ENCODE measurements around the gene IGSF9B.

IGSF9B gene

DNA sequence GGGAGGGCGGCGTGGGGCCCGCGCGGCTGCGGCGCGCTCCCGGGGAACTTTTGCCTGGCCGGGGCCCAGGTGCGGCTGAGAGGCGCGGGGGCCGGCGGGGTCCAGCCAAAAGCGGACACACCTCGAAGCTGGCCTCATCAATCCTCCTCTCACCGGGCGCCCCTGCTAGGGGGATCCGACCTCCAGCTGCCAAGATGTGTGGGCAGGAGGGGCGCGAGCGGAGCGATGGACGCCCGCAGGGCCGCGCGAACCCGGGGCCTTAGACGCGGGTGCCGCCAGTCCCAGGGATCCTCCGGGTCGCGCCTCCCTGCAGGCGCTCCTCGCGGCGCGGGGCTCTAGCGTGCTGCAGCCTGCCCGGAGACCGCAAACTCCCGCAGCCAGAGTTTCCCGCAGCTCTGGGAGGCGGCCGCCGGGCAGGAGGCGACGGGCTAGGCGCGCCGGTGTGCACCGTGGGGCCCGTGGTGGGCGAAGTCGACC lies 785 bp downstream of the IGSF9B start:
- DNase-seq (ENCODE audit: low spot score), result no peak

DNA sequence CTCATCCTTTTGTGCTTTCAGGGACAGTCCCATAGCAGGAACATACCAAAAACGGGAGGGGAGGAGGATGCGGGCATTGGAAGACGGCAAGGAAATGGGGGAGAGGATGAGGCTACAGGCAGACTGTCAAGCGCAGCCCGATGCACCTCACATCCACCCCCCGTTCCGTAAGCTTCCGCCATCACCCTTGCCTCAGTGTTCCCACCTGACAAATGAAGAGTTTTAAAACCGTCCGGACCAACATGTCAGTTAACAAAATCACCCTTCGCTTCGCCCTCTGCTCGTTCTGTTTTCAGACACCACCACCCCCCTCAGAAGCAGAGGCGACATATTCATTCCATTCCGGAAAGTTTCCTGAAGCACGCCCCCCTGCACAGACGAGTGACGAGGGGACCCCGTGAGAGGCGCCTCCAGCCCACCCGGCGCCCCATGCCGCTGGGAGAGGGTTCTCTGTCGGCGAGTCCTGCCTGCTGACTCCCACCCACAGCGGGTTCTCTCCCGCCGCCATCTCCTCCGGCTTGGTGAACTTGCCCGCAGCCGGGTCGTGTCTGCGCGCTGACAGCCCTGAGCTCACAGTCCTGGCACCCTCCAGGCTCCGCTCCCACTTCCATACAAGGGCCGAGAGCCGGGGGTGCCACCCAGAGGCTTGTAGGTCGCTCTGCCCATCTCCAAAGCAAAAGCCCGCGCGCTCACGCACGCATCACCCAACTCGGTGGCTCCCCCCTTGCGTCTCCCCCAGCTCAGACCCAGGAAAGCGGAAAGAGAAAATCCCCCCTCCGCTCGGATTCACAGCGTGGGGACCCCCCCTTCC lies 1.5 kb downstream of the IGSF9B start:
- DNase-seq (ENCODE audit: low spot score), result peak; percentile 19

DNA sequence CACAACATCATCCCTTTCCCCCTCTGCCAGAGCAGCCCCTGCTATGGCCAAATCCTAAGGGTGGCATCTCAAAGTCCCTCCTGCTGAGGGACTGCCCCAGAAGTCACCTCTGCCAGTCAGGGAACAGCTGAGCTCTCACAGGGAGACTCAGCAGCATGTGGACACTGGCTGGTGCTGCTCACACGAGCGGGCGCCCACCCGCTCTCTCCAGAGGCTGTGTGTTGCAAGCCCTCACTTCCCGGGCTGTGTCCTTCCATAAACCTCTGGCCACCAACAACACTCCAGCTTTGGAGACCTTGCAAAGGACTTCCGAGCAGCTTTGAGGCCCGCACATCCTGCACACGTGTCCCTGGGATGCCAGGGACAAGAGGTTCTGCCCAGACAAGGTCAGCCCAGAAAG lies 2.8 kb downstream of the IGSF9B start:
- no peak for DNase-seq (ENCODE audit: low spot score)

DNA sequence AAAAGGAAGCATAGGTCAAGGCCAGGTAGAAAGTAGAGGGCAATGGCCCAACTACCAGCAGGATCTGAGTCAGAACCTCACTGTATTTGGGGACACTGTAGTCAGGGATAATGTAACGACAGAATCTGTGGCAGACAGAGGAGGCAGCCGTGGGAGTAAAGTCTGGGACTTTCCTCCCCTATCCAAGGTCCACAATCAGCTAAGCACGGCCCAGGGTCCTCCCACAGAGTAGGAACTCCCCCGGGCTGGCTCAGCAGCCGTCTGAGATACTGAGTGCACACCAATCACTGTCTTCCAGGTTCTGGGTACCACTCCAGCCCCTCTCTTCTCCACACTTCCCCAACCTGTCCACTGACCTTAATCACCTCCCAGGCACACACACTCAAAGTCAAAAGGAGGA lies 3.2 kb downstream of the IGSF9B start:
- DNase-seq (ENCODE audit: low spot score), result no peak

DNA sequence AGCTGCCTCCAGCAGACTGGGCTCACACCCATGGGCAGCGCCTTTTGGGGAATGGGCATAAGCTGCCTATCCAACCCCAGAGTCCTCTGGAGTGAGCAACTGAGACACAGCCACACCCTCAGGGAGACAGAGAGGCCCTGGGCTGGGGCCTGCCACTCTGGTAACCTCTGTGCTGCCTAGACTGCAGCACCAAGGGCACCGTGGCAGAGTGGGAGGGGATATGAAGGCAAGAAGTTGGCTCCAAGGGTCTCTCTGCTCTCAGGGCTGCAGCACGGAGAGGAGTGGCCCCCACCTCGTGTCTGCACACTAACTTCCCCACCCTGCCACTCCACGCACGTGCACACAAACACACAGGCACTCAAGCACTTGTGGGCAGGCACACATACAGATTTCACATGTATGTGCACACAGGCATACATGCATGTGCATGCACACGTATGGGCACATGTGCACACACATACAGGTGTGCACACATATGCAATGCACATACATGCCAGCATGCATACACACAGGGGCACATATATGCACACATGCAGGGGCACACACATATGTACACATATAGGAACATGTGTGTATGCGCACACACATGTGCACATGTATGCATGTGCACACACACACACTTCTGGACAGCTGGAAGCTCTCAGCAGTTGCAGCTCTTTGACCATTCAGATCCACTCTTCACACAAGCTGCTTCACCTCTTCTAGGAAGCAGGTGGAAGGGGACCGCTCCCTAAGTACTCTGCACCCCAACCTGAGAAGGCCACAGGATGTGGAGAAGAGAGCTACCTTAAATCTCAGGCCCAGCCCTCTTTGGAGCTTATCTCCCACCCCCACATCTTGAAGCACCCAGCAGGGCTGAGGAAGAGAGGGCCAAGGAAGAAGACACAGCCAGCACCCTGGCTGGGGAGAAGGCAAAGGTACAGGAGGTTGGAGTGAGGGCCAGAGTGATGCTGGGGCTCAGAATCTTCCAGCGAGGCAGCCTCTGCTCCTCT lies 4.3 kb downstream of the IGSF9B start:
- DNase-seq (ENCODE audit: low spot score), result no peak

DNA sequence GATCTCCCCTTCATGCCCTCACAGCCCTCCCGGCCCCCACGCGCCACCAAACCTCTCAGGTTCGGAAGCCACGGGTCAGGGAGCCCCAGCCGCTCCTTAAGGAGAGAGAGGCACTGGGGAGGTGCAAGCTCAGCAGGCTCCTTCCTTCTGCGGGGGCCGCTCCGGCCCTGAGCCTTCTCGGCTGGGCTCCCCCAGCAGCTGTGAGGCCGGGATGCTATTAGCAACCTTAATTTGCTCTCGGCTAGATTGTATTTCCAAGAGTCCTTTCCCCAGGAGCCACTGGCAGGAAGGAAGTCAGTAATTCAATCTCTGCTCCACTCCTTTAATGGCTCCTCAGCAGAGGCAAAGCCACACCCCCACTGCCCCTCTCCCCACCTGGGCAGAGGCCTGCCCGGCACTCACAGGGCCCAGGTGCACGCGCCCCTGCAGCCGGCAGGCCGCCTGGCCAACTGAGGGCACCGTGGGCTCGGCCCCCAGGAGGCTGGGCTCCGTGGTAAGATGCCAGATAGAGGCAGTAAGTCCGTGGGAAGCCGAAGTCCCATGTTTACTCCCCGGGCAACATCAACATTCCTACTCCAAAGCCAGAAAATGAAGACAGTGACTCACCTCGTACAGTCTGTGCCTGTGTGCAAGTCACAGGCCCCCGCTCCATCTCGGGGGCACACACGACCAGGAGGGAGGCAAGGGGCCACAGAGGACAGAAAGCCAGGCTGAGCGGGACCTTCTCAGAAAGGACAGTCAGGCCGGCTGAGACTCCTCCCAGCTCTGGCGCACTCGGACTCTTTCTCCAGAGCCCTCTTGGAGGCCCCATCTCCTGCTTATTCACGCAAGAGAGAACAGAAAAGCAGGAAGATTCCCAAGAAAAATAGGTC lies 5.2 kb downstream of the IGSF9B start:
- DNase-seq (ENCODE audit: low spot score), result no peak

DNA sequence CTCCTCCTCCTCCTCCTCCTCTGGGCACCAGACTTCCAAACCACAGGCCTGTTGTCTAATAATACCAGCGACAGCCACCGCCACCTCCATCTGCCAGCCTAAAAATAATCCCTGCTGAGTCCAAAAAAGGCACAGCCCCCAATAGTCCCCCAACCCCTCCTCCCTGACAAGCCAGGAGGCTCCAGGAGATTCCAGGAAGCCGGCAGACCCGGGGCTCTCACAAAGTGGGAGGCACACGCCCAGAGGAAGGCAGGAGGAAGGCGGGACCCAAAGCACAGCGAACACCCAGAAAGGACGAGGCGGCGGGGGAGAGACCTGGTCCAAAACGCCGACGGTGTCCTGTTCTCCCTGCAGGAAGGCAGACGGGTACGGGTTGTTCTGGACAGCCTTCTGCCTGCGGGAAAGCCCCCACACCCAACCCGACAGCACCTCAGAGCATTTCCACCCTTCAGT lies 5.9 kb downstream of the IGSF9B start:
- no peak for DNase-seq (ENCODE audit: low spot score)

DNA sequence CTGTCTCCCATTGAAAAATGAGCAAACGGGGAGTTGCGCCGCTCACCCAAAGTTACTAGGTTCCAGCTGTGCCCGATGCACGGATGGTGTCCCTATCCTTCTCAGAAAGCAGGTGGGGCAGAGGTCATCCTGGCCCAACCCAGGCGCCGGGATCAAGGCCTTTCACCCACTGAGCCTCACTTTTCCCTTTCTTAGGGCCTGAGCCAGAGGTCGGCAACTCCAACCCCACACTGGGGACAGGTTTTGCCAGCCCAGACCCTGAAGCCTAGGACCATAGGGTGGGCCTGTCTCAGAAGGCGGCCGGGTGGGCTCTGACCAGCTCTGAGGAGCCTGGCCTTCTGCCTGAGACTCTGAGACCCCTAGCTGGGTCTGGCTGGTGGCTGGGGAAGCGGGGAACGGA lies 6.3 kb downstream of the IGSF9B start:
- no peak for DNase-seq (ENCODE audit: low spot score)

DNA sequence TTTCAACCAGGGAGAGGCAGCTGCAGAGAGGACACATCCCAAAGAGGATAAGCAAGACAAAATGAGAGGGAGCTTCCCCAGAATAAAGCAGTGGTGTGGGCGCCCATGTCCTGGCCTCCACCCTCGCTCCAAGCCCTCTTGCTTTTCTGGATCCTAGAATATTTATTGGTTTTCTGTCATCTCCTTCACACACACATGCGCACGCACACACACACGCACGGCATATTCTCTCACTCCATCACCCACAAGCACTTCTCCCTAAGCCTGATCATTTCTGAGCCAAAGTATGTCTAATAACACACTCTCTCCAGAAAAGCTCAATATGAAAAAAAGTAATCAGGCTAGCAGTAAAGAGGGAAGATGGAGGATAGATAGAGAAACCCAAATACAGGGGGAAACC lies 7.6 kb downstream of the IGSF9B start:
- no peak for DNase-seq (ENCODE audit: low spot score)

DNA sequence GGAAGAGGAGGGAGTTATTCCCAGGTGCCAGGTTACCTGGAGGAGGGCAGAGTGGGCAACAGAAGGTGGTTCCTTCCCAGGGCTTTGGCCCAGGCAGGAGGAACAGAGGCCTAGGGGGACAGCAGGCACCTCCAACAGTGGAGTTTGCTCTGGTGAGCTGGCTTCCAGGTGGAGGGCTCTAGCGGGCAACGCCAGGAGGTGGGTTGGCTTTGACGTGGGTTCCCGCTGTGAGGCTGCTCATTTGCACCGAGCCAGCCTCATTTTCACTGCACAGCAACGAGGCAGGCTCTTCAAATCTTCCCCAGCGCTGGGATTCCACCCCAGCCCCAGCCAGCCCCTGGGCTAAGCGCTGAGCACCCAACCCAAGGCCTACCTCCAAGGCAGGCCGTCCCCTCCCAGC lies 8.1 kb downstream of the IGSF9B start:
- no peak for DNase-seq (ENCODE audit: low spot score)

DNA sequence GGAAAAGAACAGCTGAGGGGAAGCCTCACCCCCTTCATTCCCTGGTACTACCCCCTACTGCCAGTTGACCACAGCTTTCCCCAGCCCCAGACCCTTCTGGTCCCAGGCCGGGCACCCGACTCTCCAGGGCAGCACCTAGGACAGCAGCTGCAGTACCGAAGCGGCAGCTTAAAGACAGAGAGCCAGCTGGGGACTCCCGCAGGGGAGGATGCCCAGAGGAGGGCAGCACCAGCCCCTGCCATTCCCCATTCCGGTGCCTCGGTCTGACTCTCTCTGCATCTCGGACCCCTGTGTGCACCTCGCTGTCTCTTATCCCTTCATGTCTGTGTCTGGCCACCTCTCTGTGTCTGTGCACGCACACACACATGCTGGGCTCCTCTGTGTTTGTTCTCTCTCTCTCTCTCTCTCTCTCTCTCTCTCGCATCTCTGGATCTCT lies 9.4 kb downstream of the IGSF9B start:
- DNase-seq (ENCODE audit: low spot score), result peak; percentile 21

DNA sequence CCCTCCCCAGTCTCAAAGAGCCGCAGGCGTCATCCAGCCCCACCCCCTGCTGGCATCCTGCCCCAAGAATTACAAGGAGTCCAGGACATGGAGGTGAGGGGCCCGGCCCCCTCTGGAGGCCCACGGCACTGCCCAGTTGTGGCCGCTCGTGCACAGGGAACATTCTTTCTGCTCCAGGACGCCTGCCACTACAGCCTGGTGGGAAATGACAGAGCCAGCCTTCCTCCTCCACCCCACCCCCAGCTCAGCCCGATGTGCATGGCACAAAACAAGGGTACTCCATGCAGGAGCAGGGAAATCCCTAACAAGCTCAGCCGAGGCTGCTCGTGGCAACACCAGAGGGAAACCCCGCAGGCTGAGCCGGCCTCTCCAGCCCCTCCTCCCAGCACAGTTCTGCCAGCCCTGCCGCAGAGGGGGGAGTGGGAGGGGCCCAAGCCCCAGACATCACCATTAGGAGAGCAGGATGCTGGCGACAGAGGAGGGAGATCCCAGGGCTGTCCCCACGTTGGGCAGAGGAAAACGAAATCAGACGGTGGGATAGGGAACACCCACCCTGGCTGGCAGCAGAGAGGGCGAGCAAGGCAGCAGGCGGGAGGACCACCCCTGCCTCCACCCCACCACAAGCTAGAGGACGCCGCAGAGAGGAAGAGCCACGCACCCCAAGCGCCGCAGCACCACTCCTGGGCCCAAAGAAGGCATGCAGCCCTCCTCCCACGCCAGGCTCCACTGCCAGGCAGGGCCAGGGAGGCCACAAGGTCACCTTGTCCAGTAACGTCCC lies 10.0 kb downstream of the IGSF9B start:
- DNase-seq (ENCODE audit: low spot score), result no peak

DNA sequence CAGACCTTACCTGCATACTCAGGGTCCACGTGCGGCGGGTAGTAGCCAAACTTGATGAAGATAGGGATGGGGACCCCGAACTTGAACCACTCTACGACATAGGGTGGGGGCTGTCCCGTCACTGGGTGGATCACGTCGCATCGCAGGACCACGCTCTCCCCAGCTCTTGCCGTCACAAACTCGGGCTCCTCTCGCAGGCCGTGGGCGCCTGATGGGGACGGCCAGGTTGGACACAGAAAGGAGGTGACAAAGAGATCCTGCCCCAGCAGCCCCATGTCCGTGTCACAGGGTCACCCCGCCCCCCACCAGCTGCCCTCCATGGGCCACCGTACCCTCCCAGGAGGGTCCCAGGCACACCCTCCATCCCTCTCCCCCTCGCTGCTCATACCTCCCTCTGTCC lies 10.7 kb downstream of the IGSF9B start:
- DNase-seq (ENCODE audit: low spot score), result no peak

DNA sequence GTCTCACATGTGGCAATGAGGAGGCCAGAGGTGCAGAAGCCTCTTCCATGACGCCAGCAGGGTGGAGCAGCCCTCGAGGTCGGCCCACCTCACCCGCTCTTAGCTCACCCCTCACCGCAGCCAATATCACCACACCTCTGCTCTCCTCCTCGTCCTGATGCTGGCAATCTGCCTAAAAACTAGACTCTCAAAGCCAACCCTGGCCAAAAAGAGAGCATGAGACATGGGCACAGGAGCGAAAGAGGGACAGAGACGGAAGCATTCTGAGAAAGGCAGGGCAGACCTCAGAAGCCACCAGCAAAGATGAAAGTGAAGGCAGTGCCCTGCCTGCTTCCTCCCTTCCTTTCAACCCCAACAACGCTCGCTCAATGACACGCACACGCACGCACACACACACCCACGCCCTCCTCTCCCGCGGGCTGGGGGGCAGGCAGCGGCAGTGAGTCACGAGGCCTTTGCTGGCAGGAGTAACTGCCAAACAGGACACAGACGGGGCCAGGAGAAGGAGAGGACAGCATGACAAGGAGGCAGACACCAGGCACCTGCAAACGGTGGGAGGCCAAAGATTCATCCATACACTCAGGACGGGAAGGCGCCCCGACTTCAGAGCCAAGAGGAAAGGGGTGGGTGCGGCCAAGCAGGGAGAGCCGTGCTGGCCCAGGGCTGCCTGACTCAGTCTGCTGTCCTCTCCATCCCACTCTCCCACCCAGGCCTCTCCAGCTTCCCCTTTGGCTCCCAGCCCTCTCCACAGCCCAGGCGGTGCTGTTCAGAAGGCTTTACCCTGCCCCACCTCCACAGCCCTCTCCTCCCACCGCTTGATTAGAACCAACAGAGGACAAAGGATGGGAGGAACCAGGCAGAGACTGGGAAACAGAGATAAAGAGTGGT lies 11.4 kb downstream of the IGSF9B start:
- DNase-seq (ENCODE audit: low spot score), result no peak

DNA sequence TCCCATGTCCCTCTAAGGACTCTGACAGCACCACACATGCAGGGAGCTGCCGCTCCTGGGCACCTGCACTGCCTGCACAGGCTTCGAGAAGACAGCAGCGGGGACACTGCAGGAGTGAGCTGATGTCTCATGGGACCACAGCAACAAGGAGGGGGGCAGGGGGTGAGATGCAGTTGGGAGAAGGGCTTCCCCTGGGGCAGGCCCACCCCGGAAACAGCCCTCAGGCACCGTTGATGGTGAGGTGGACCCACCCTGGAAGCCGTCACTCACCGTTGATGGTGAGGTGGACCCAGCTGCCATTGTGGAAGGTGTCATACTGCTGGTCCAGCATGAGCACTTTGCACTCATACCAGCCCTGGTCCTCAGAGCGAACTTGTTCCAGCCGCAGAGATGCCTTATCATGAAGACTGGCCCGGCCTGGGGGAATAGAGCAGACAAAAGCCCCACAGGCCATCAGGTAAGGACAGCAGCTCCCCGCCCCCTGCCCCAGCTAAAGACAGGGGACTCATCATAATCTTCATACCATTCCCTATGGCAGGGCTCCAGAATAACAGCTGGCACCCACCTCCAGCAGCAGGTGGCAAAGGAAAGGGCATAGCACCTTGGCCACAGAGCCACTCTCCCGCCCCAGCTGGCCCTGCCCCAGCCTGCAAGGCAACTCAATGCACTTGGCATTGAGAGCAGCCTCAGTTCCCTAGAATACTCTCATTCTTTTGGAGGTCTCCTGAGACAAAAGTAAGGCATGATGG lies 12.6 kb downstream of the IGSF9B start:
- DNase-seq (ENCODE audit: low spot score), result no peak

DNA sequence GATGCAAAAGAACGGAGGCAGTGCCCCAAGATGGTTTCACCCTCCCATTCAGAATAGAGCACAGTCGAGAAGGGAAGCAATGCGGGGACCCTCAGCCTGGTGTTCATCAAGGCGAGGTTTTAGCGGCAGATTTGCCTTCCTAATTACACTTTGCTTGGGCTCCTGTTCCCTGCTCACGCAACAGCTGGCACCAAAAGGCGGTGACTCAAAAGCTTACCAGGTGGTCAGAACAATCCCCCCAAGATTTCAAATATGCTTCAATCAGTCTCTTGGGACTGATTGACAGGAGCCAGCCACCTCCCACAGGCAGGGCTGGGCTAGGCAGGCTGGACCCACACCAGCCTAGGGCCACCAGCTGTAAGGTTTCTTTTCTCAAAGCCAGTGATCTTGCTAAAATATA lies 14.2 kb downstream of the IGSF9B start:
- no peak for DNase-seq (ENCODE audit: low spot score)

DNA sequence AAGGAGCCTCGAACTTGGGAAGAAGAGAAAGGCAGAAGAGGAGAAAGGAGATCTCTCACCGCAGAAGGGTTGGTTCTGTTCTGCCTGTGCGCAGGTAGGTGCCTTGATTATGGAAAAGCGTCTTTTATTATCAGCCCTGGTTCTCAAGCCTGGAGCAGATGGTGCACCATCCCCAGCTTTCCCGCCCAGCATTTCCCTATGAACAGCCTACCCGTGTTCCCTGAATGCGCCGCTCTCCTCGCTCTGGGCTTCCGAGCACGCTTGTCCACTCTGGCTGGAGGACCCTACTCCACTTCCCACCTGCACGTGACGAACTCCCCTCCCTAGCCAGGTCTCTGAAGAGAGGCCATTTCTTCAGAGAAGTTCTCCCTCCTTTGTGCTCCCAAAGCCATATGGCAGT lies 15.2 kb downstream of the IGSF9B start:
- DNase-seq (ENCODE audit: low spot score), result no peak

DNA sequence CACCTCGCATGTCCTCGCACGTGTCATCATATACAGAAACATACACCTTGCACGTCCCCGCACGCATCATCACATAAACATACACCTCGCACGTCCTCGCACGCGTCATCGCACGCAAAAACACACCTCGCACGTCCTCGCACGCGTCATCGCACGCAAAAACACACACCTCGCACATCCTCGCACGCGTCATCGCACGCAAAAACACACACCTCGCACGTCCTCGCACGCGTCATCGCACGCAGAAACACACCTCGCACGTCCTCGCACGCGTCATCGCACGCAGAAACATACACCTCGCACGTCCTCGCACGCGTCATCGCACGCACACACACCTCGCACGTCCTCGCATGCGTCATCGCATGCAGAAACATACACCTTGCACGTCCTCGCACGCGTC lies 16.7 kb downstream of the IGSF9B start:
- no peak for DNase-seq (ENCODE audit: low spot score)

DNA sequence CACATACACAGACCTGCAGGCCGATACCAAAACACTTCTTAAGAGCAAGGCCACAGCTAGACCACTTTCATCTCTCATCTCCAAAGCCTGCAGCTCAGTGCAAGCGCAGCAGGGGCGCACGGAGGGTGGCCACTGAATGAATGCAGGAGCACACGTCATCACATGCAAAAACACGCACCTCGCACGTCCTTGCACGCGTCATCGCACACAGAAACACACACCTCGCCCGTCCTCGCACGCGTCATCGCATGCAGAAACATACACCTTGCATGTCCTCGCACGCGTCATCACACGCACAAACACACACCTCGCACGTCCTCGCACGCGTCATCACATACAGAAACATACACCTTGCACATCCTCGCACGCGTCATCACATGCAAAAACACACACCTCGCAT lies 17.2 kb downstream of the IGSF9B start:
- no peak for DNase-seq (ENCODE audit: low spot score)

Measured in RKO (cell line).